Stimulated activated CD4-positive, alpha-beta T cell treated with anti-CD3 and anti-CD28 coated beads, Interleukin-1b, Interleukin-23, amount 100 ng/mL, for 4 hours (primary cell): Measurements from ENCODE around the gene DNAI4.
"Not testable (repeated sequence)": the region's sequence is repeated elsewhere in the genome, so short reads cannot be mapped to it uniquely, and the experiment has no call there.

Experiments used
- DNase-seq, 2 donors: peaks; one replicate each; pipeline ENCODE4 v3.0.0-alpha.2; 2020; ENCODE audit warnings: low read depth in 2 of 2

DNAI4 gene

GRCh38 chr1:66831529-66832239 is 93.0 kb downstream of the DNAI4 start:
- no peak for DNase-seq

DNA sequence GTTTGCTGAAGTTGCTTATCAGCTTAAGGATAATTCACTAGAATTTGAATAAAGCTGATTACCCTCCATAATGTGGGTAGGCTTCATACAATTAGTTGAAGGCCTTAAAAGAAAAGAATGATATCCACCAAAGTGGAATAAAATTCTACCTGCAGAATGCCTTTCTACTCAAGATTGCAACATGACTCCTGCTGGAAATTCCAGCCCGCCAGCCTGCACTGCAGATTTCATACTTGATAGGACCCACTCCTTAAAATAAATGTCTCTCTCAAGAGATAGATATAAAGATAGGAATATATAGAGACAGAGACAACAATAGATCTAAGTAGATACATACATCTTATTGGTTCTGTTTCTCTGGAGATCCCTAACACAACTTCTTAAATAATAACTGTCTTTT is 99.9 kb downstream of the DNAI4 start:
- no peak for DNase-seq

GRCh38 chr1:66809736-66810326 is 114.8 kb downstream of the DNAI4 start:
- no peak for DNase-seq

DNA sequence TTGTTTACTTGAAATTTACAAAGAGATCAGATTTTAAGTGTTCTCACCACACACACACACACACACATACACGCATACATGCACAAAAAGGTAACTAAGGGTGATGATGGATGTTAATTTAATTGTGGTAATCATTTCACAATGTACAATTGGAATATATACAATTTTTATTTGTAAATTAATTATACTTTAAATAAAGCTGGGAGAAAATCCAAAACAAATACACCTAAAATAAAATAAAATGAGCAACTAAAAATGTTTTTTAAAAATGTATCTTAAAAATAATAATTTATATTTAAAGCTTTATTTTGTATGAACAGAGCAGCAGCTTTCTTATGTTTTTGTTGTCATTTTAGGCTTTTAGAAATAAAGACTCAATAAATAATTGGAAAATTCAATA is 115.4 kb downstream of the DNAI4 start:
- no peak for DNase-seq

GRCh38 chr1:66795839-66796238 is 128.8 kb downstream of the DNAI4 start:
- DNase-seq: not testable (repeated sequence)

DNA sequence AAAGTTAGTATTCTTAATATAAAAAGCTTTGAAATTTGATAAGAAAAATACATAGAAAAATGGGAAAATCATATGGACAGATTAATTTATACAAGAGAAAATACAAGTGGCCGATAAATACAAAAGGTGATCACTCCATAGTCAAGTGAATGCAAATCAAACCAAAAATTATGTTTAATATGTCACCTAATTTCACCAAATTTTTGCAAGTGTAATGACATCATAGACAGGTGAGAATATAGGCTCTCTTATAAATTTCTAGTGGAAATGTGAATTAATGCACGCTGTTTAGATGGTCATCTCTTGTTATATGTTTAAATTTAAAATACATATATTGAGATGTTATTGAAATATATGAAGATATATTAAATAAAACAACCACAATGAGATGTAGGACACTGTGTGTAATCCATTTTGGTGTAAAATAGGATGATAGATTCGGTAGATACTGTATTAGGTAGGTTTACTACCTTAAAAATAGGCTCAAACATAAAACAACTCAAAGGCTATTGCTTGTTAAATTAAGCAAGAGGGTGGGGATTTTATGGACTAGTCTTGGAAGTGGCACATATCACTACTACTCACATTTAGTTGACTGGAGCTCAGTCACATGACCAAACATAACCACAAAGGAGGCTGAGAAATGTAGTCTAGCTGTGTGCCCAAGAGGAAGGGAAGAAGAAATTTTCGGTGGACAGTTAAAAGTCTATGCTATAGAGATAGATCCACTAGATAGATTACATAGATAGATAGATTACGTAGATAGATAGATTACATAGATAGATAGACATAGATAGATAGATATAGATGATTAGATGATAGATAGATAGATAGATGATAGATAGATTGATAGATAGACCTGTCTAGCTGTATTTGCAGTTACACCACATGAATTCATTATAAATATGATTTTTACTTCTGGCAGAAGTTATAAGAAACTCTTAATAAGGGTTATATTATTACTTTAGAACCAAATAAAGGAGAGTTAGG is 132.7 kb downstream of the DNAI4 start:
- no peak for DNase-seq

DNA sequence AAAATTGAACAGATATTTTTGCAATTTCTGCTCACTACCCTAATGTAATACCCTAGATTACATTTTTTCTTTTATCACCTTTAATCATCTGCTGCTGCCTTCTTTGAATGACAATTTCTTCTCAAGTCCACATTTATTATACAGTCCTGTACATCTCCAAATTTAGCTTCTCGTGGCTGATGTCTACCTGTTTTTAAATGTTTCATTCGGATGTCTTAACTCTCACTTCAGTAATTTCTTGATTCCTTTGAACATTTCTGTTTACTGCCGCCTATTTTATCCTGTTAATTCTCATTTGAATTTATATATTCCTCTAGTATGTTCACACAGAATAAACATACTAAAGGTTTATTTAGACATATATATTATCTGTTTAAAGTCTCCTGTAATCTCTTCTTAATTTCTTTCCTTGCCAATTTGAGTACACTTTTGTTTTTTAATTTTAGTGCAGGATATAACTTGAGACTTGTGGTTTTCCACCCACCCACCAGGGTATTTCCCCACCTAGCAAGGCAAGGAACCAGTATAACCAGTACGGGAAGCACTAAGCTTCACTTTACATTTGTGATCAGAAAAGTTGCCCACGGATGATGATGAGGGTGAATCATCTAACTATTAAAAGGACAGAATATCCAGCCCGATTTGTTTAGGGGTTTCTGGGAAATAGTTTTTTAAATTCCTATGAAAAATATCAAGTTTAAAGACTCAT is 136.3 kb downstream of the DNAI4 start:
- peak; percentile 29 to 49 for DNase-seq

GRCh38 chr1:66787641-66788040 is 137.0 kb downstream of the DNAI4 start:
- no peak for DNase-seq

- not testable (repeated sequence) for DNase-seq
These were observed 138.9 kb downstream of the DNAI4 start for GRCh38 chr1:66785800-66786199.

DNA sequence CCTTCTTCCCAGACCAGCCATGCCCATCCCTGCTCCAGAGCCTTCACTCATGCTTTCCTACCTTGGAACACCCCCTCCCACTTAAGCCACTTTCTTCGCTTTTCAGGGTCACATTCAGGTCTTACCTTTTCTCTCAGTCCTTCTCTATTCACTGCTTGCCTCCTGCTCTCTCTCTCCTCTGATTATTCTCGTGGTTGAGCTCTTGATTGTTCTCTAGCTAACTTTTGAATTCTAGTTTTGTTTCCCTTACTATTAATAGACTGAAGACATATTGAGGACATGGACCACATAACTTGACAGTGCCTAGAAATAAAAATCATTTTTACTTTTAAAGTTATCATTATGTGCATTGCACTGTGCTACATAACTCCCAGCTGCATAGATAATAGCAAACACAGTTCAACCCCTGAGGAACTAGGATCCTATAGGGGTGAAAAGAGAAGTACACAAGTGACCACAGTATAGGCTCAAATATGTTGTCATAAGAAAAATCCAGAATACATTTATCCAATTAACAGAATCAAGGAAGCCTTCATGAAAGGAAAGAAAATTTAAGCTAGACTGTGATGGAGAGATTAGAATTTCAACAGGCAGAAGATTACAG is 145.1 kb downstream of the DNAI4 start:
- DNase-seq: no peak

DNA sequence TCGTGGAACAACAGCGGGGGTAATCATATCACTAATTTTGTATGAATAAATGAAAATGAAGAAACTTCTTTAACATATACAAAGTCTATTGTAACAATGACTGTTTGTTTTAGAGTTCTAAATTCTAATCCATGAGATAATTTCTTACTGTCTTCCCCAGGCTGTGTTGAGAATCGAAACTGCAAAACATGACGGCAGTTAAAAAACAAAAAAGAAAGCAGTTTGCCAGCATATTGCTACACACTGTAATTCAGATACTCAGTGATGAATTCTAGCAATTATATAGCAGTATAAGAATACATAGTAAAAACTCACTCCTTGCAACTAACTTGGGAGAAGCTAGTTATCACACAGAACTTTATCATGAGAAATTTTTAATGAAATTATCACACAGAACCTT is 145.7 kb downstream of the DNAI4 start:
- no peak for DNase-seq

DNA sequence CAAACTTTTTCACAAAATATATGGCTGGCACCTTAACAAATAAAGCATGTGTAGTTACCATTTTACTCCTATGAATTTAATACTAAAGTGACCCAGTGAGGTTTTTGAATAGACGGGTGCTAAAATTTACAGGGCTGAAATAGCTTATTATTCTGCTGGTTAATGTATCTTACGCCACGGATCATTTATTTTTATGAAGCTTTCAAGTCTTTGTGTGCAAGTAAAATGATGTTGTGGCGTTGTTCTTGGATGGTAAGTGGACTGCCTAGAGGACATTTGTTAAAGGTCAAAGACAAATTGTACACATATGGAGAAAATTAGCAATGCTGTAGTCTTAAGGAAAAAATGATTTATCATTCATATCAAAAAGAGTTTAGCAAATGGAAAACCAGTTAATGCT is 146.4 kb downstream of the DNAI4 start:
- no peak for DNase-seq

- no peak for DNase-seq
These were observed 146.8 kb downstream of the DNAI4 start for GRCh38 chr1:66777831-66778230.

- DNase-seq: no peak
These were observed 149.0 kb downstream of the DNAI4 start for GRCh38 chr1:66775646-66776045.

DNA sequence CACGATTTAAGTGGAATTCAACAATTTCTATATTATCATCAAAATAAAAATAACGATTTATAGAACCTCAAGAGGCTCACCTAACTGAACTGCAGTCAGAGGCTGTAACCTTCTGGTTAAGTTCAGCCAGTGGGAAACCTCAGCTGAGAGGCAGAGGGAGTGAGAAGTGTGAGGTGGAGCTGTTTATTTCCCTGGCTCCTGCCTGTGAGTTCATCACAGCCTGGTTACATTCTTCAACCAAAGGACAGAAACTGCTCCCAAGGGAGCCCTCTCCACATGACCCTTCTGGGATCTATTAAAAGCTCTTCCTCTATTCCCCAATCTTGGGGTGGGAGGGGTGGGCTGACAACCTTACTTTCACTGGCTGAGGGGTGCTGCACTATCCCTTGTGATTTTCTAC is 150.2 kb downstream of the DNAI4 start:
- no peak for DNase-seq

GRCh38 chr1:66773227-66773626 is 151.4 kb downstream of the DNAI4 start:
- no peak for DNase-seq

- DNase-seq: no peak
These were observed 154.0 kb downstream of the DNAI4 start for GRCh38 chr1:66770694-66771093.

DNA sequence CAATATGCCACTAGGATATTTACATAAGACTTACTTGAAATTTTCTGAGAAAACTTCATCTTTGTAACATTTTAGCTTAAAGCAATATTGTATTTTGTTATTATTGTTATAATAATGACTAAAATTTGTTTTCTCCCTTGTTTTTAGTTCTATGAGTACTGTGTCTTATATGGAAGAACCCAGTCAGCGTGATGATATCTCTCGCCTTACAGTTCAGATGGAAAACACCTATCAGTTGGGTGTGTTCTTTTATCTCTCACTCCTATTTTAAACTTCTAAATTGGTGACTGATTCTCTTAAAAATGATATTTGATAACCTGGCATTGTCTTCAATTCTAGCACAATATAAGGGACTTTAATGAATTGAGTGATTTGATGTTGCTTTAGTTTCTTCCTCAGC is 154.4 kb downstream of the DNAI4 start:
- DNase-seq: no peak

DNA sequence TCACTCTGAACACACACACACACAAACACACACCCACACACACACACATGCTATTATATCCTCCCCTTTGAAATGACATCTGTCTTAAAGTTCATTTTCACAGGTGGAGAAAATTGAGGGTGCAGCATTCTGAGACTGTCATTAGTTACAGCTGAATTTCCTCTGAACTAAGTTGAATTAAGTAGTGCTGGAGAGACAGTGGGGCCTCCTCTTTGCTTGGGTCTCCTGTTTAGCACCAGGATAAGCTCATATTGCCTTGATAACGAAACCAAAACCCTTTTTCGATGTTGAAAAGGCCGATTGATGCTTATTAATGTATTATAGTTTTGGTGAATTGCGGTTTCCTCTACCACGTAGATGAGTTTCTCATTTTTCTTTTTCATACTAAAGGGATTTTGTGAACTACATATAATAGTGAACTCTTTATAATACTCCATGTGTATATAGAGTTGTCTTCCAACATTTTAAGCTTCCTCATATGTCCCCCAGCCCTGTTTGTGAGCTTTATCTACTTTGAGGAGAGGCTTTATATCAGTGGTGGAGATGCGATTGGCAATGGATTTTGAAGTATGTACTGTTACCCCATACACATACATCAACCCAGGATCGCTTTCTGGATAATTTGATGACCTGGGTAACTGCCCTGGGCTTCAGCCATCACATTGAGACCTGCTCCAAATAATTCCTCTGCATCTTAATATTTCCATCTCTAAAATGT is 155.0 kb downstream of the DNAI4 start:
- DNase-seq: no peak

GRCh38 chr1:66768965-66769364 is 155.7 kb downstream of the DNAI4 start:
- DNase-seq: no peak

GRCh38 chr1:66767626-66768025 is 157.0 kb downstream of the DNAI4 start:
- no peak for DNase-seq
